NCI-H526 treated with DMSO at 0.1 percent for 48 hours (cell line): ENCODE data around the gene KMT2E.
"Not testable (repeated sequence)": the region's sequence is repeated elsewhere in the genome, so short reads cannot be mapped to it uniquely, and the experiment has no call there.

Source experiments
- DNase-seq: peaks from one replicate; lab custom pipeline; 2025; lab: John Stamatoyannopoulos, UW

KMT2E gene

GRCh38 chr7:105026750-105027149 is 12.7 kb downstream of the KMT2E start:
- DNase-seq: no peak

- DNase-seq: no peak
Observed at GRCh38 chr7:105027176-105027853, 13.3 kb downstream of the KMT2E start.

GRCh38 chr7:105028004-105028403 is 14.0 kb downstream of the KMT2E start:
- no peak for DNase-seq

DNA sequence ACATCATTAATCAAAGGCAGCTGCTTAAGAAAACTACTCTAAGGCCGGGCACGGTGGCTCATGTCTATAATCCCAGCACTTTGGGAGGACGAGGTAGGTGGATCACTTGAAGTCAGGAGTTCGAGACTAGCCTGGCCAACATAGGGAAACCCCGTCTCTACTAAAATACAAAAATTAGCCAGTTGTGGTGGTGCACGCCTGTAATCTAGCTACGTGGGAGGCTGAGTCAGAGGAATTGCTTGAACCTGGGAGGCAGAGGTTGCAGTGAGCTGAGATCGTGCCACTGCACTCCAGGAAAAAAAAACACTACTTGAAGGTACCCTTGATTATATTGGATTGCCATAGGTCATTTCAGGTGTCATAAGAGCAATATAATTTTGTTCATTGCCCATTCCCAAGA is 14.9 kb downstream of the KMT2E start:
- not testable (repeated sequence) for DNase-seq

- no peak for DNase-seq
Observed at GRCh38 chr7:105030447-105030846, 16.4 kb downstream of the KMT2E start.

DNA sequence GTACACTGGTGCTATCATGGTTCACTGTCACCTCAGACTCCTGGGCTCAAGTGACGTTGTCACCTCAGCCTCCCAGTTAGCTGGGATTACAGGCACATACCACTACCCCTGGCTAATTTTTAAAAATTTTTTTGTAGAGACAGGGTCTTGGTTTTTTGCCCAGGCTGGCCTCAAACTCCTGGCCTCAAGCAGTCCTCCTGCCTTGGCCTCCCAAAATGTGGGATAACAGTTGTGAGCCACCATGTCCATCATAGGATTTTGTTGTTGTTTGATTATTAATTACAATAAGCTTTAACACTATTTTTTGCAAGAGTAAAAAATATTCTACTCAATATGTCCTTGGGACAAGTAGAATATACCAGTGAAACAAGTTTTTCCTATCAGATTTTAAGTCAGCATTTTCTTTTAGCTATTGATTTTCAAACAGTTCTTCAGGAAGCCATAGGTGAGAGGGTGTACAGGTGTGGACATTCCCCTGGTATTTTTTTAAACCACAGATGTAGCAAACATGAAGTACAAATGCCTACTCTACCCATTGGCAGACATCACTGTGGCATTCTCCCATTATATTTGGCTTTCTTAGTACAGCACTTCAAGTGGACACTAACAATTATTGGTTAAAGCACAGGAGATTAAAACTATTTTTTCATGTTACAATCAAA is 18.7 kb downstream of the KMT2E start:
- no peak for DNase-seq

- DNase-seq: no peak
Observed at GRCh38 chr7:105035349-105035748, 21.3 kb downstream of the KMT2E start.

DNA sequence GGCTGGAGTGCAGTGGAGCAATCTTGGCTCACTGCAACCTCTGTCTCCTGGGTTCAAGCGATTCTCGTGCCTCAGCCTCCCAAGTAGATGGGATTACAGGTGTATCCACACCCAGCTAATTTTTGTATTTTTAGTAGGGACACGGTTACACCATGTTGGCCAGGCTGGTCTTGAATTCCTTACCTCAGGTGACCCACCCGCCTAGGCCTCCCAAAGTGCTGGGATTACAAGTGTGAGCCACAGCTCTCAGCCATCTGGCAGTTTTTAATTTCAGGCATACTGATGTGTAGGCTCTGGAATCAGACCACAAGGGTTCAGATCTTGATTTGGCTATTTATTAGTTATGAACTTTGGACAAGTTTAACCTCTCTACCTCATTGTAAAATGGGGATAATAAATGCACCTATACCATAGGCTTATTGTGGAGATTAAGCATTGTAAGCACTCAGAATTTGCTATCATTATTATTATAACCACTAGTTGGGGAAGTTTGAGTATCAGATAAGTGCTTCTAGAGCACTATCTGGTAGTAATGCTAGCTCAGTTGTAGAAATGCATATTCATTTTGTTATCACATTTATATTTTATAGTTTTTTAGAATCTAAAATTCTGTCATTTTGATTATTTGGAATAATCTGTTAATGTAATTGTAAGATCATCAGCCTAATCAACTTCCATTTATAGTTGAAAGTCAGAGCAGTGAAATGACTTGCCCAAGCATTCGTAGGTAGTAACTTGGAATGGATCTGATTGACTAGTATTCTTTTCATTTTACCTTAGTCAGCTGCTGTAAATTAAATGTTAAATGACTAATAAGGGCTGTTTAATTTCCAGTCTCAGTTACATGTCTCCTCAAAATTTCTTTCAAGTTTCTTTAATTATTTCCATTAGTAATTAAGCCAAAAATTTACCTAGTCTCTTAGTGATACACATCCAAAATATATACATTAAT is 22.5 kb downstream of the KMT2E start:
- DNase-seq: no peak

DNA sequence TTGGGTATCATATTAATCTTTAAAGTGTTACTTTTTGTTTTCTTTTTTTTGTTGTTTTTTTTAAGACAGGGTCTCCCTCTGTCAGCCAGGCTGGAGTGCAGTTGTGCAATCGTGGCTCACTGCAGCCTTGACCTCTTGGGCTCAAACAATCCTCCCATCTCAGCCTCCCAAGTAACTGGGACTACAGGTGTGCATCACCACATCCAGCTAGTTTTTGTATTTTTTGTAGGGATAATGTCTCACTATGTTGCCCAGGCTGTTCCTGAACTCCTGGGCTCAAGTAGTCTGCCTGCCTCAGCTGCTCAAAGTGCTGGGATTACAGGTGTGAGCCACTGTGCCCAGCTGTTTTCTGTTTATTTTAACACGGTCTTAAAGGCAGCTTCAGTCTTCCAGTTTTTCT is 23.3 kb downstream of the KMT2E start:
- no peak for DNase-seq

- no peak for DNase-seq
Observed at GRCh38 chr7:105044449-105045070, 30.6 kb downstream of the KMT2E start.

- DNase-seq: no peak
Observed at GRCh38 chr7:105046414-105046813, 32.4 kb downstream of the KMT2E start.

DNA sequence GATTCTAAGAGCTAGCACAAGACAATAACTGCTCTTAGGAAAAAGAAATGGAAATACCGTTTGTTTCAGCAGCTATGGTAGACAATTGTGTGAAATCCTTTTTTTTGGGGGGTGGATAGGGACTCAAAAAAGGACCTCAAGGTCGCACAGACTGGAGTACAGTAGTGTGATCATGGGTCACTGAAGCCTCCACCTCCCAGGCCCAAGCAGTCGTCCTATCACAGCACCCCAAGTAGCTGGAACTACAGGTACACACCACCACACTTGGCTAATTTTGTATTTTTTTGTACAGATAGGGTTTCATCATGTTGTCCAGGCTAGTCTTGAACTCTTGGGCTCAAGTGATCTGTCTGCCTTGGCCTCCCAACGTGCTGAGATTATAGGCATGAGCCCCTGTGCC is 33.9 kb downstream of the KMT2E start:
- DNase-seq: no peak

DNA sequence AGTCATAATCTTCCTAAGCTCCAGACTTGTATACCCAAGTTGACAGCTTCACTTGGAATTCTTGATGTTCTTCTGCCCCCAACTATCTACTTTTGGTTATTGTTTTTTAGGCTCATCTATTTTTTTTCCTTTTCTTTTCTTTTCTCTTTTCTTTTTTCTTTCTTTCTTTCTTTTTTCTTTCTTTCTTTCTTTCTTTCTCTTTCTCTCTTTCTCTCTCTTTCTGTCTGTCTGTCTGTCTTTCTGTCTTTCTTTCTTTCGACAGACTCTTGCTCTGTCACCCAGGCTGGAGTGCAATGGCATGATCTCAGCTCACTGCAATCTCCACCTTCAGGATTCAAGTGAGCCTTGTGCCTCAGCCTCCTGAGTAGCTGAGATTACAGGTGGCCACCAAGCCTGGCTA is 36.5 kb downstream of the KMT2E start:
- DNase-seq: no peak

- not testable (repeated sequence) for DNase-seq
Observed at GRCh38 chr7:105050899-105051298, 36.9 kb downstream of the KMT2E start.

DNA sequence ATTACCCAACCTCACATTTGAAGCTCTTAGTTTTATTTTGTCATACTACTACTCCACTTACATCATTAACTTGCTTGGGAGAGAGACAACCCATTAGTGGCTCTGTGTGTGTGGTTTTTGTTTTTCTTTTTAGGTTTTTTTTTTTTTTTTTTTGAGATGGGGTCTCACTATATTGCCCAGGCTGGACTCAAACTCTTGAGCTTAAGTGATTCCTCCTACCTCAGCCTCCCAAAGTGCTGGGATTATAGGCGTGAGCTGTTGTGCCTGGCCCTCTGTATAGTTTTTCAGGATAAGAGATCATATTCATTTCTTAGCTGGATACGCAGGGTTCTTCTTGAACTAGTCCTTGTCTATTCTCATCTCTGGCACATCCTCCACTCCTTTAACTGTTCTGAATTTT is 41.1 kb downstream of the KMT2E start:
- no peak for DNase-seq

GRCh38 chr7:105055621-105056020 is 41.6 kb downstream of the KMT2E start:
- DNase-seq: no peak

DNA sequence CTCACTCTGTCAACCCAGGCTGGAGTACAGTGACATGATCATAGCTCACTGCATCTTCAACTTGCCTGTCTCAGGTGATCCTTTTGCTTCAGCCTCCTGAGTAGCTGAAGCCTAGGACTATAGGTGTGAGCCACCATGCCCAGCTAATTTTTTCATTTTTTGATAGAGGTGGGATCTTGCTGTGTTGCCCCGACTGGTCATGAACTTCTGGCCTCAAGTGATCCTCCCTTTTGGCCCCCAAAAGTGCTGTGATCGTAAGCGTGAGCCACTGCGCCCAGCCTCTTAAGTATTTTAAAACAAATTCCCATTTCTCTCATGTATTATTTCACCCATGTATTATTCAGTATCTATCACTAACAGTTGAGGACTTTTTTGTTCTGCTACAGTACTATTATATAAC is 43.5 kb downstream of the KMT2E start:
- DNase-seq: no peak

- no peak for DNase-seq
Observed at GRCh38 chr7:105060437-105060836, 46.4 kb downstream of the KMT2E start.

GRCh38 chr7:105060923-105061322 is 46.9 kb downstream of the KMT2E start:
- no peak for DNase-seq

- no peak for DNase-seq
Observed at GRCh38 chr7:105065104-105065503, 51.1 kb downstream of the KMT2E start.

- DNase-seq: no peak
Observed at GRCh38 chr7:105067691-105068090, 53.7 kb downstream of the KMT2E start.

- no peak for DNase-seq
Observed at GRCh38 chr7:105068886-105069285, 54.9 kb downstream of the KMT2E start.
